Gastrocnemius medialis (tissue), 4 donors: ENCODE data around the gene USP32.

Experiments used
- POLR2A ChIP-seq, 2 donors: fragments of 450-650 bp; IDR thresholded peaks; one replicate each; pipeline ENCODE4 v1.6.1; 2017; ENCODE audit warnings: antibody characterized with exemption in 2 of 2, mild to moderate bottlenecking in 2 of 2, moderate library complexity in 2 of 2
- TF ChIP-seq, protein P1 (sequence below), 5 experiments: fragments of 450-650 bp in 3 of 5; fragments of 200-600 bp in 2 of 5; sonication (generic) in 2 of 5; IDR thresholded peaks in 4 of 5; conservative IDR thresholded peaks in 1 of 5; 1 replicate in 4 of 5; 2 replicates in 1 of 5; pipeline ENCODE4 v1.5.1; 2016 to 2019; ENCODE audit warnings: antibody characterized with exemption in 5 of 5, mild to moderate bottlenecking in 3 of 5, moderate library complexity in 3 of 5

GRCh38 chr17:60157487-60158040 lies 234.4 kb downstream of the USP32 start:
- TF ChIP-seq, protein P1, sequence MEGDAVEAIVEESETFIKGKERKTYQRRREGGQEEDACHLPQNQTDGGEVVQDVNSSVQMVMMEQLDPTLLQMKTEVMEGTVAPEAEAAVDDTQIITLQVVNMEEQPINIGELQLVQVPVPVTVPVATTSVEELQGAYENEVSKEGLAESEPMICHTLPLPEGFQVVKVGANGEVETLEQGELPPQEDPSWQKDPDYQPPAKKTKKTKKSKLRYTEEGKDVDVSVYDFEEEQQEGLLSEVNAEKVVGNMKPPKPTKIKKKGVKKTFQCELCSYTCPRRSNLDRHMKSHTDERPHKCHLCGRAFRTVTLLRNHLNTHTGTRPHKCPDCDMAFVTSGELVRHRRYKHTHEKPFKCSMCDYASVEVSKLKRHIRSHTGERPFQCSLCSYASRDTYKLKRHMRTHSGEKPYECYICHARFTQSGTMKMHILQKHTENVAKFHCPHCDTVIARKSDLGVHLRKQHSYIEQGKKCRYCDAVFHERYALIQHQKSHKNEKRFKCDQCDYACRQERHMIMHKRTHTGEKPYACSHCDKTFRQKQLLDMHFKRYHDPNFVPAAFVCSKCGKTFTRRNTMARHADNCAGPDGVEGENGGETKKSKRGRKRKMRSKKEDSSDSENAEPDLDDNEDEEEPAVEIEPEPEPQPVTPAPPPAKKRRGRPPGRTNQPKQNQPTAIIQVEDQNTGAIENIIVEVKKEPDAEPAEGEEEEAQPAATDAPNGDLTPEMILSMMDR (IDR thresholded peaks at IDR 0.05 in 4 of 5, conservative IDR thresholded peaks at IDR 0.05 in 1 of 5): no peak
- no peak for TF ChIP-seq POLR2A (IDR thresholded peaks at IDR 0.05)
